Activated T-cell treated with anti-CD3 and anti-CD28 coated beads, Interleukin-2, amount 50 U/mL, for 1 hour (primary cell): ENCODE data around the gene RBFA.

ENCODE experiments used
- DNase-seq: peaks from one replicate; pipeline ENCODE4 v3.0.0-alpha.2; 2020

RBFA gene

GRCh38 chr18:80076379-80076778, 42.1 kb downstream of the RBFA start:
- no peak for DNase-seq

DNA sequence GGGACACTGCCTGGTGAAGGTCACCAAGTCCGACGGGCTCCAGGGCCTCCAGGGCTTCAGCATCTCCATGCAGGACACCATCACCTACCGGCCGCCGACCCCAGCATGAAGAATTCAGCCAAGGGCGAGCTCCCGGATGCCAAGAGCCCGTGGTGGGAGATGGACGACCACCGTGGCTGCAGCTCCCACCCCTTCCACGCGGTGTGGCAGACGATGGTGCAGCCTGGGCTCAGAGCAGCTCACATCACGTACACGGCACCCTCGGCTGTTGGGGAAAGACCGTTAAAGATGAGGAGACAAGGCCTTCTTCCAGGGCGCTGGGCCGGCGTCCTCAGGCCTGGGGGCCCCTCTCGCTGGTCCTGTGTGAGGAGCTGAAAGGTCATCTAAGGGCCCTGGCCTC, 43.6 kb downstream of the RBFA start:
- no peak for DNase-seq
